SK-N-SH (cell line): Measurements from ENCODE around the gene ADAMTS7.

Experiments used
- CTCF ChIP-seq: fragments of 200-600 bp; sonication (generic); IDR thresholded peaks from 2 replicates; pipeline ENCODE4 v1.6.1; 2017; ENCODE audit warnings: antibody characterized with exemption, mild to moderate bottlenecking, moderate library complexity
- EZH2phosphoT487 ChIP-seq: fragments of 200-600 bp; sonication (generic); IDR thresholded peaks from 2 replicates; pipeline ENCODE4 v1.6.1; 2017; ENCODE audit warnings: low read depth, mixed run types, mild to moderate bottlenecking, antibody characterized with exemption, moderate library complexity, borderline replicate concordance
- FOXM1 ChIP-seq: IDR thresholded peaks from 2 replicates; pipeline ENCODE4 v1.4.0; 2012; ENCODE audit warnings: low read depth, mild to moderate bottlenecking
- JUND ChIP-seq: IDR thresholded peaks from 2 replicates; pipeline ENCODE4 v1.4.0; 2012
- MAX ChIP-seq: IDR thresholded peaks from 2 replicates; pipeline ENCODE4 v1.4.0; 2012; ENCODE audit warnings: low read depth
- POLR2AphosphoS5 ChIP-seq: IDR thresholded peaks from 2 replicates; pipeline ENCODE4 v1.6.1; 2012; ENCODE audit warnings: low read depth, low read length
- RCOR1 ChIP-seq: fragments of 150-350 bp; IDR thresholded peaks from 2 replicates; pipeline ENCODE4 v1.6.1; 2017; ENCODE audit warnings: antibody characterized with exemption, low read length
- TAF1 ChIP-seq: IDR thresholded peaks from 2 replicates; pipeline ENCODE4 v1.6.1; 2012; ENCODE audit warnings: low read depth, mild to moderate bottlenecking, low read length, moderate library complexity, borderline replicate concordance
- USF1 ChIP-seq: IDR thresholded peaks from 2 replicates; pipeline ENCODE4 v1.4.0; 2012; ENCODE audit warnings: low read depth, borderline replicate concordance

- no peak for TF ChIP-seq EZH2phosphoT487
- peak; percentile 59 for TF ChIP-seq CTCF
- TF ChIP-seq TAF1: no peak
- TF ChIP-seq JUND: no peak
- no peak for TF ChIP-seq POLR2AphosphoS5
- TF ChIP-seq RCOR1: no peak
- no peak for TF ChIP-seq USF1
- TF ChIP-seq MAX: no peak
- no peak for TF ChIP-seq FOXM1
These were observed 2.7 kb downstream of the ADAMTS7 start for GRCh38 chr15:78808550-78808949.
